Caco-2 (cell line): ENCODE results near the gene ELMO3. TPM values are rescaled to one million over a fixed set of nuclear protein-coding genes. Genes with fewer than 3 reads are reported as not detected.

Experiments
- BruUV-seq: library from RNA; stranded (reverse); fragments of 400-500 nt; replicated peaks from 2 replicates; lab custom pipeline; 2021; lab: Mats Ljungman, UMichigan
- CTCF ChIA-PET: fragments of 300-600 bp; sonication (Branson Sonifier 250); formaldehyde crosslinking; loops from one replicate; lab custom pipeline; 2022; ENCODE audit warnings: antibody characterized with exemption; lab: Charles Lee
- POLR2A ChIA-PET: fragments of 300-600 bp; sonication (Branson Sonifier 250); formaldehyde crosslinking; loops from one replicate; lab custom pipeline; 2022; ENCODE audit warnings: antibody characterized with exemption; lab: Charles Lee
- DNase-seq, 2 experiments: peaks; one replicate each; pipeline versions ENCODE4 v3.0.0 to v3.0.0-alpha.2; 2020 to 2022
- H3K27me3 ChIP-seq: replicated peaks from 2 replicates; pipeline ENCODE4 v1.6.0; 2011; ENCODE audit warnings: low read length; ENCODE audit not compliant: control insufficient read depth, insufficient read depth
- H3K36me3 ChIP-seq: 2 replicates; pipeline ENCODE4 v1.5.1; 2011; ENCODE audit warnings: low read length; ENCODE audit not compliant: control insufficient read depth, insufficient read depth
- H3K4me1 ChIP-seq: fragments of 250-450 bp; sonication (Bioruptor Pico); 2 replicates; pipeline ENCODE4 v1.5.1; 2020; ENCODE audit warnings: mild to moderate bottlenecking
- H3K4me3 ChIP-seq: 2 replicates; pipeline ENCODE4 v1.5.1; 2011; ENCODE audit warnings: low read depth, mild to moderate bottlenecking, control low read depth, low read length
- H3K9me3 ChIP-seq: fragments of 250-450 bp; sonication (Bioruptor Pico); 2 replicates; pipeline ENCODE4 v1.5.1; 2020; ENCODE audit warnings: mild to moderate bottlenecking, moderate library complexity
- H3K27ac Mint-ChIP-seq: one replicate; pipeline ENCODE4 v1.8.0; 2022; ENCODE audit warnings: mixed read lengths; ENCODE audit not compliant: unreplicated experiment
- H3K27me3 Mint-ChIP-seq: one replicate; pipeline ENCODE4 v1.8.0; 2022; ENCODE audit warnings: mixed read lengths; ENCODE audit not compliant: insufficient read depth, unreplicated experiment
- H3K36me3 Mint-ChIP-seq: one replicate; pipeline ENCODE4 v1.8.0; 2022; ENCODE audit warnings: mild to moderate bottlenecking, mixed read lengths; ENCODE audit not compliant: insufficient read depth, unreplicated experiment
- H3K4me1 Mint-ChIP-seq: one replicate; pipeline ENCODE4 v1.8.0; 2022; ENCODE audit warnings: low read depth, mixed read lengths; ENCODE audit not compliant: unreplicated experiment
- H3K4me3 Mint-ChIP-seq: one replicate; pipeline ENCODE4 v1.8.0; 2022; ENCODE audit warnings: mild to moderate bottlenecking, moderate library complexity, mixed read lengths; ENCODE audit not compliant: unreplicated experiment
- H3K9me3 Mint-ChIP-seq: one replicate; pipeline ENCODE4 v1.8.0; 2022; ENCODE audit warnings: mixed read lengths; ENCODE audit not compliant: unreplicated experiment
- intact Hi-C: fragments of 100-400 bp; cut with micrococcal nuclease; formaldehyde crosslinking; loops from one replicate; pipeline ENCODE4 v1.10.0; 2022; ENCODE audit not compliant: unreplicated experiment
- total RNA-seq: library from RNA; stranded (reverse); gene quantifications from 2 replicates; pipeline ENCODE4 v1.2.3, GENCODE V29; 2022
- TF ChIP-seq, protein P1 (sequence below), 2 experiments: fragments of 200-600 bp in 1 of 2; IDR thresholded peaks; 1 replicate in 1 of 2; 2 replicates in 1 of 2; pipeline versions ENCODE4 v1.5.1 to v1.8.0; 2011 to 2022; ENCODE audit warnings: antibody characterized with exemption in 1 of 2, control low read depth in 1 of 2, inconsistent platforms in 1 of 2, low read depth in 1 of 2, low read length in 1 of 2, mild to moderate bottlenecking in 1 of 2, moderate library complexity in 1 of 2; ENCODE audit not compliant: insufficient read depth in 1 of 2, severe bottlenecking in 1 of 2, unreplicated experiment in 1 of 2

The ELMO3 gene
- total RNA-seq, 1 experiment from 2014 or later, result 27.8 TPM

DNA sequence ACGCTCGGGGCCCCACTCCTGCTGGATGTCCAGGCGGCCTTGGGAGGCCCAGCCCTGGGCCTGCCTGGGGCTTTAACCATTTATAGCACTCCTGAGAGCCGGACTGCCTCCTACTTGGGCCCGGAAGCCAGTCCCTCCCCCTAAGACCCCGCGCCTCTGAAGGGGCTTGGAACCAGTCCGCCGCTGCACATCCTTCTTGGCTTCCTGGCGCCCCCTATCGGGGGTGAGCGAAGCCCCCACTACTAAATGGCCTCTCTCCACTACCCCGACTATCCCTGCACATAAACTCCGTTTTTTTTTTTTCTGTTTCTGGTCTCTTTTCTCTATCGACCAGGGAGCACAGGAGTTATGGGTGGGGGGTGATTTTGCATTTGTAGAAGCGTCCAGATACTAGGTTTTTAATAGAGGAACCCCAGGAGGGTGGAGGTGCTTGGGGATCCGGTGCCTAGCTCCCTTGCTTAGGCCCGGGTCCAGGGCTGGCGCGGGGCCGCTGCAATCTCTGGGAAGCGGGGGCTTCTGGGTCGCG is 29.2 kb upstream of the ELMO3 start:
- Histone ChIP-seq H3K36me3 (no peaks in the 10 kb centered on the region), H3K9me3 (no peaks in the 10 kb centered on the region), H3K4me1 (peaks cover 36% of the 10 kb centered on the region), H3K4me3 (peak overlapping the region; percentile 49), H3K27me3 (no peaks in the 10 kb centered on the region)
- TF ChIP-seq, protein P1, sequence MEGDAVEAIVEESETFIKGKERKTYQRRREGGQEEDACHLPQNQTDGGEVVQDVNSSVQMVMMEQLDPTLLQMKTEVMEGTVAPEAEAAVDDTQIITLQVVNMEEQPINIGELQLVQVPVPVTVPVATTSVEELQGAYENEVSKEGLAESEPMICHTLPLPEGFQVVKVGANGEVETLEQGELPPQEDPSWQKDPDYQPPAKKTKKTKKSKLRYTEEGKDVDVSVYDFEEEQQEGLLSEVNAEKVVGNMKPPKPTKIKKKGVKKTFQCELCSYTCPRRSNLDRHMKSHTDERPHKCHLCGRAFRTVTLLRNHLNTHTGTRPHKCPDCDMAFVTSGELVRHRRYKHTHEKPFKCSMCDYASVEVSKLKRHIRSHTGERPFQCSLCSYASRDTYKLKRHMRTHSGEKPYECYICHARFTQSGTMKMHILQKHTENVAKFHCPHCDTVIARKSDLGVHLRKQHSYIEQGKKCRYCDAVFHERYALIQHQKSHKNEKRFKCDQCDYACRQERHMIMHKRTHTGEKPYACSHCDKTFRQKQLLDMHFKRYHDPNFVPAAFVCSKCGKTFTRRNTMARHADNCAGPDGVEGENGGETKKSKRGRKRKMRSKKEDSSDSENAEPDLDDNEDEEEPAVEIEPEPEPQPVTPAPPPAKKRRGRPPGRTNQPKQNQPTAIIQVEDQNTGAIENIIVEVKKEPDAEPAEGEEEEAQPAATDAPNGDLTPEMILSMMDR (IDR thresholded peaks at IDR 0.05; ENCODE audit: insufficient read depth in 1 of 2, low read depth in 1 of 2, low read length in 1 of 2, severe bottlenecking in 1 of 2, unreplicated experiment in 1 of 2), result peak; percentile 48 to 57
- no peaks in the 10 kb centered on the region for H3K9me3 Mint-ChIP-seq
- ChIA-PET CTCF (interaction anchor here (0.5 to 3.0 kb wide), 14 partner anchors 8 to 274 kb away, joined by 3 to 43 read pairs (median 4); partner anchors contain the start of genes ELMO3, FBXL8 and TRADD), POLR2A (interaction anchor here (0.6 to 1.5 kb wide), 2 partner anchors 9 to 77 kb away, joined by 3 to 8 read pairs; no protein-coding TSS in a partner anchor)
- H3K27ac Mint-ChIP-seq, result peak overlapping the region; percentile 86
- H3K4me3 Mint-ChIP-seq, result peak overlapping the region; percentile 70
- H3K36me3 Mint-ChIP-seq, result peaks cover 23% of the 10 kb centered on the region
- intact Hi-C loops, result loop anchor here (1.0 kb wide), 3 partner anchors 8 to 14 kb away; partner anchors contain the start of gene MATCAP1
- H3K4me1 Mint-ChIP-seq, result peaks cover 31% of the 10 kb centered on the region
- TSS peak; percentile 75 for BruUV-seq
- DNase-seq, result peak in 1 of 2 experiments; percentile 60
- H3K27me3 Mint-ChIP-seq, result no peaks in the 10 kb centered on the region

DNA sequence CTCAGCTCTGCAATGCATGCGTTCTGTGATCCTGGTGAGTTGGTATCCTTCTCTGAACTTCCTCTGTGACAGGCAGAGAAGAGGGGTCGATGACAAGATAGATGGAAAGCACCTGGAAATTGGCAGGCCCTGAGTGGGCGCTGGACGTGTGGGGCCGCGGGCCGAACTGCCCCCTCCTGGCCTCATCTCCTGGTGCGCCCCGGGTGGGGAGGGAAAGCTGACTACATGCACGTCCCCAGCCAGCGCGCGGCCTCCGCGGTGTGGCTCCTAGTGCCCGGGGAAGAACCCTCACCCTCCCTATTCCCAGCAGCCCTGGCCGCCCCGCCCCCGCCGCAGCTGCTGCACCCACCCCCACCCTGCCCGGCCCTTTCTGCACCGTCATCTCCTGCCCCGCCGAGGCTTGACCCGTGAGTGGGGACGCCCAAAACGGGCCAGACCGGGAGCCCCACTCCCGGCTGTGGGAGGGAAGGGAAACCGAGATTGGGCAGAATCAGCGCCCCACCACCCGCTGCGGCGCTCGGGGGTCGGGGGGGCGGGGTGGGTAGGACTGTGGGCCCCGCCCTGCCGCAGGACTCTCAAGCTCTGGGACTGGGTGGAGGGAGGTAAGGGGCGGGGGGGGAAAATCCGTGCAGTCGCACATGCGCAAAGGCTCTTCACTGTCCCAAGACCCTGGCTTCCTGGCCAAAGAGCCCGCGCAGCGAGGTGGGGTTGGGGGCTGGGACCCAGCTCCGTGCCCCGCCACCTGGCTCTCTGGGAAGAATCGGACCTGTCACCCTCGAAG is 28.6 kb upstream of the ELMO3 start, which contains the start of gene NOL3:
TSS of gene NOL3 (plus strand) at position 371 of the 781 bp plus-strand sequence.
- intact Hi-C loops, result loop anchor here (1.0 kb wide), 3 partner anchors 8 to 13 kb away; partner anchors contain the start of gene MATCAP1
- Mint-ChIP-seq H3K9me3 (no peaks in the 10 kb centered on the region), H3K4me1 (peaks cover 31% of the 10 kb centered on the region), H3K27me3 (no peaks in the 10 kb centered on the region), H3K27ac (peak within 1 kb of the TSS; percentile 86), H3K36me3 (peaks cover 23% of the 10 kb centered on the region), H3K4me3 (peak within 1 kb of the TSS; percentile 70)
- Histone ChIP-seq H3K36me3 (no peaks in the 10 kb centered on the region), H3K4me3 (peak within 1 kb of the TSS; percentile 49), H3K27me3 (no peaks in the 10 kb centered on the region), H3K4me1 (peaks cover 33% of the 10 kb centered on the region), H3K9me3 (no peaks in the 10 kb centered on the region)
- POLR2A ChIA-PET, result interaction anchor here (0.6 to 1.5 kb wide), 8 partner anchors 9 to 152 kb away, joined by 3 to 13 read pairs (median 6); partner anchors contain the start of genes FBXL8, MATCAP1, TMEM208 and TRADD
- DNase-seq, result peak; percentile 91 to 94
- CTCF ChIA-PET, result interaction anchor here (0.5 to 3.0 kb wide), 18 partner anchors 8 to 1018 kb away, joined by 3 to 43 read pairs (median 4); partner anchors contain the start of genes ELMO3, FBXL8 and TRADD
- BruUV-seq, result no TSS peak
- TF ChIP-seq, protein P1 (IDR thresholded peaks at IDR 0.05; ENCODE audit: insufficient read depth in 1 of 2, low read depth in 1 of 2, low read length in 1 of 2, severe bottlenecking in 1 of 2, unreplicated experiment in 1 of 2), result peak in 1 of 2 experiments; percentile 34
